IMR-90 (cell line): ENCODE measurements around the gene C11orf98. TPM values are rescaled to one million over a fixed set of nuclear protein-coding genes. Genes with fewer than 3 reads are reported as not detected.

ENCODE experiments used
- ATAC-seq: fragments of 200-7000 bp; cut with Tn5 transposase; 2 replicates; pipeline ENCODE4 v1.9.1; 2020; ENCODE audit warnings: low read depth, mild to moderate bottlenecking, moderate library complexity
- BruUV-seq: library from RNA; stranded (reverse); fragments of 400-500 nt; replicated peaks from 2 replicates; lab custom pipeline; 2021; lab: Mats Ljungman, UMichigan
- CTCF ChIA-PET: fragments of 300-600 bp; formaldehyde crosslinking; extraction: SDS; loops from one replicate; lab custom pipeline; 2021; ENCODE audit warnings: antibody characterized with exemption; lab: Yijun Ruan, JAX
- POLR2A ChIA-PET: fragments of 300-600 bp; sonication (Branson Sonifier 250); formaldehyde crosslinking; loops from one replicate; lab custom pipeline; 2022; ENCODE audit warnings: antibody characterized with exemption; ENCODE audit not compliant: unreplicated experiment; lab: Charles Lee
- DNase-seq: peaks from one replicate; pipeline ENCODE4 v3.0.0; 2013
- H2AFZ ChIP-seq: replicated peaks from 2 replicates; pipeline ENCODE3; 2013; ENCODE audit warnings: low read length, mild to moderate bottlenecking; ENCODE audit not compliant: poor library complexity
- H2AK5ac ChIP-seq: 2 replicates; pipeline ENCODE4 v1.6.1; 2013; ENCODE audit warnings: low read depth, low read length, inconsistent platforms
- H2AK9ac ChIP-seq: replicated peaks from 2 replicates; pipeline ENCODE3; 2013; ENCODE audit warnings: mild to moderate bottlenecking, low read depth, low read length, moderate library complexity; ENCODE audit not compliant: poor library complexity
- H2BK120ac ChIP-seq: 2 replicates; pipeline ENCODE4 v1.6.1; 2013; ENCODE audit warnings: low read depth, low read length, inconsistent platforms
- H2BK15ac ChIP-seq: 3 replicates; pipeline ENCODE4 v1.6.1; 2013; ENCODE audit warnings: low read depth, low read length, inconsistent platforms
- H2BK20ac ChIP-seq: 2 replicates; pipeline ENCODE4 v1.6.1; 2013; ENCODE audit warnings: low read depth, mild to moderate bottlenecking, inconsistent platforms, low read length, moderate library complexity
- H2BK5ac ChIP-seq: 2 replicates; pipeline ENCODE4 v1.6.1; 2013; ENCODE audit warnings: mild to moderate bottlenecking, low read depth, low read length, inconsistent platforms; ENCODE audit not compliant: poor library complexity, severe bottlenecking
- H3K14ac ChIP-seq: replicated peaks from 2 replicates; pipeline ENCODE4 v1.6.1; 2013; ENCODE audit warnings: low read depth, low read length, inconsistent platforms
- H3K18ac ChIP-seq: 2 replicates; pipeline ENCODE4 v1.6.1; 2013; ENCODE audit warnings: low read depth, low read length, control low read depth
- H3K23ac ChIP-seq: 2 replicates; pipeline ENCODE4 v1.6.1; 2013; ENCODE audit warnings: low read depth, low read length, inconsistent platforms
- H3K27ac ChIP-seq: 2 replicates; pipeline ENCODE4 v1.5.1; 2013; ENCODE audit warnings: mild to moderate bottlenecking, control low read depth, low read length; ENCODE audit not compliant: insufficient read depth
- H3K27me3 ChIP-seq: 2 replicates; pipeline ENCODE4 v1.6.1; 2013; ENCODE audit warnings: low read length; ENCODE audit not compliant: control insufficient read depth, insufficient read depth
- H3K36me3 ChIP-seq: 2 replicates; pipeline ENCODE4 v1.6.1; 2013; ENCODE audit warnings: low read length, mixed read lengths; ENCODE audit not compliant: control insufficient read depth, insufficient read depth
- H3K4ac ChIP-seq: 2 replicates; pipeline ENCODE4 v1.6.1; 2013; ENCODE audit warnings: low read depth, low read length, inconsistent platforms
- H3K4me1 ChIP-seq: 2 replicates; pipeline ENCODE4 v1.6.1; 2013; ENCODE audit warnings: low read length, mixed read lengths; ENCODE audit not compliant: control insufficient read depth, insufficient read depth
- H3K4me2 ChIP-seq: 2 replicates; pipeline ENCODE4 v1.6.1; 2013; ENCODE audit warnings: low read depth, mild to moderate bottlenecking, control low read depth, low read length, moderate library complexity
- H3K4me3 ChIP-seq: 2 replicates; pipeline ENCODE4 v1.5.1; 2013; ENCODE audit warnings: low read depth, mild to moderate bottlenecking, control low read depth, low read length, moderate library complexity; ENCODE audit not compliant: insufficient read depth
- H3K56ac ChIP-seq: 2 replicates; pipeline ENCODE4 v1.6.1; 2013; ENCODE audit warnings: low read length, inconsistent platforms; ENCODE audit not compliant: insufficient read depth; ENCODE audit errors: extremely low read depth
- H3K79me1 ChIP-seq, 2 experiments: 2 replicates each; pipeline ENCODE4 v1.6.1; 2013; ENCODE audit warnings: low read length in 2 of 2, inconsistent platforms in 1 of 2, low read depth in 1 of 2
- H3K9ac ChIP-seq: 2 replicates; pipeline ENCODE4 v1.6.1; 2013; ENCODE audit warnings: low read depth, low read length, control low read depth
- H3K9me1 ChIP-seq: 2 replicates; pipeline ENCODE4 v1.6.1; 2013; ENCODE audit warnings: low read length, inconsistent platforms; ENCODE audit not compliant: insufficient read depth
- H3K9me3 ChIP-seq: 2 replicates; pipeline ENCODE4 v1.6.1; 2013; ENCODE audit warnings: low read length; ENCODE audit not compliant: control insufficient read depth, insufficient read depth
- H4K20me1 ChIP-seq: 2 replicates; pipeline ENCODE4 v1.6.1; 2013; ENCODE audit warnings: low read length, inconsistent platforms; ENCODE audit not compliant: insufficient read depth
- H4K5ac ChIP-seq: 2 replicates; pipeline ENCODE4 v1.6.1; 2013; ENCODE audit warnings: mild to moderate bottlenecking, low read depth, low read length, control low read depth
- H4K8ac ChIP-seq, 2 experiments: 2 replicates each; pipeline ENCODE4 v1.6.1; 2013; ENCODE audit warnings: low read depth in 2 of 2, low read length in 2 of 2, control low read depth in 1 of 2, inconsistent platforms in 1 of 2
- H4K91ac ChIP-seq: 2 replicates; pipeline ENCODE4 v1.6.1; 2013; ENCODE audit warnings: low read depth, low read length, inconsistent platforms; ENCODE audit not compliant: insufficient read depth
- BHLHE40 ChIP-seq: fragments of 150-350 bp; IDR thresholded peaks from 2 replicates; pipeline ENCODE4 v1.6.1; 2016; ENCODE audit warnings: mild to moderate bottlenecking, low read depth, low read length
- CEBPB ChIP-seq: IDR thresholded peaks from 2 replicates; pipeline ENCODE4 v1.6.1; 2012; ENCODE audit warnings: low read depth, low read length, improper control_type of control experiment
- CHD1 ChIP-seq: IDR thresholded peaks from 2 replicates; pipeline ENCODE4 v1.6.1; 2012; ENCODE audit warnings: low read depth, low read length, improper control_type of control experiment
- FOS ChIP-seq: fragments of 150-350 bp; IDR thresholded peaks from 2 replicates; pipeline ENCODE4 v1.6.1; 2016; ENCODE audit warnings: low read depth, low read length
- MAFK ChIP-seq: IDR thresholded peaks from 2 replicates; pipeline ENCODE4 v1.6.1; 2012; ENCODE audit warnings: low read depth, low read length, improper control_type of control experiment
- MAZ ChIP-seq: IDR thresholded peaks from 2 replicates; pipeline ENCODE4 v1.6.1; 2012; ENCODE audit warnings: low read depth, mild to moderate bottlenecking, low read length, improper control_type of control experiment, moderate library complexity, borderline replicate concordance
- MXI1 ChIP-seq: IDR thresholded peaks from 2 replicates; pipeline ENCODE4 v1.6.1; 2012; ENCODE audit warnings: low read depth, mild to moderate bottlenecking, low read length, moderate library complexity, borderline replicate concordance
- NFE2L2 ChIP-seq: fragments of 150-350 bp; IDR thresholded peaks from 2 replicates; pipeline ENCODE4 v1.6.1; 2016; ENCODE audit warnings: low read depth, mild to moderate bottlenecking, low read length
- POLR2A ChIP-seq: IDR thresholded peaks from 2 replicates; pipeline ENCODE4 v1.6.1; 2012; ENCODE audit warnings: mild to moderate bottlenecking, low read depth, low read length
- RAD21 ChIP-seq: IDR thresholded peaks from 2 replicates; pipeline ENCODE4 v1.6.1; 2012; ENCODE audit warnings: low read length, improper control_type of control experiment
- RFX5 ChIP-seq: IDR thresholded peaks from 2 replicates; pipeline ENCODE4 v1.8.0; 2012; ENCODE audit warnings: low read depth, mild to moderate bottlenecking, low read length, moderate library complexity
- SMC3 ChIP-seq: fragments of 150-350 bp; IDR thresholded peaks from 2 replicates; pipeline ENCODE4 v1.6.1; 2016; ENCODE audit warnings: low read depth, mild to moderate bottlenecking, antibody characterized with exemption, low read length, moderate library complexity
- WGBS, 2 experiments: methylation state at CpG; one replicate each; pipeline versions ENCODE4 v1.1.5 to v1.1.7; 2013; ENCODE audit warnings: missing lambda C conversion rate in 2 of 2; ENCODE audit not compliant: insufficient read length in 1 of 2; ENCODE audit errors: extremely low coverage in 2 of 2; 5-methylcytosine and 5-hydroxymethylcytosine counted together
- dilution Hi-C: fragments of 300-500 bp; cut with HindIII; formaldehyde crosslinking; loops from one replicate; pipeline ENCODE4 v1.14.3; 2018; ENCODE audit warnings: low sequenced_read_pairs; ENCODE audit not compliant: unreplicated experiment
- in situ Hi-C: fragments of 300-500 bp; cut with MboI; formaldehyde crosslinking; loops from 3 replicates; pipeline ENCODE4 v1.14.3; 2019; ENCODE audit warnings: low sequenced_read_pairs, inconsistent platforms, mixed read lengths
- intact Hi-C: fragments of 100-400 bp; cut with micrococcal nuclease; formaldehyde crosslinking; loops from 2 replicates; pipeline ENCODE4 v1.10.0; 2022
- polyA plus RNA-seq, 3 experiments: library from polyadenylated mRNA; depleted of rRNA; stranded (reverse); fragments of >200 nt; gene quantifications; 2 replicates each; pipeline ENCODE4 v1.2.3, GENCODE V29; 2012; ENCODE audit warnings: low replicate concordance in 1 of 3
- total RNA-seq: library from RNA; depleted of rRNA; stranded (reverse); fragments of >200 nt; gene quantifications from 2 replicates; pipeline ENCODE4 v1.2.3, GENCODE V29; 2012
- TF ChIP-seq, protein P1 (sequence below): fragments of 150-350 bp; IDR thresholded peaks from 2 replicates; pipeline ENCODE4 v1.6.1; 2017; ENCODE audit warnings: mild to moderate bottlenecking, antibody characterized with exemption, low read length, low read depth
- TF ChIP-seq, protein P2 (sequence below): conservative IDR thresholded peaks from 2 replicates; pipeline ENCODE4 v1.5.1; 2012; ENCODE audit warnings: mild to moderate bottlenecking, low read depth, low read length, improper control_type of control experiment
- TF ChIP-seq, protein P3 (sequence below): fragments of 150-350 bp; IDR thresholded peaks from 2 replicates; pipeline ENCODE4 v1.6.1; 2016; ENCODE audit warnings: low read depth, mild to moderate bottlenecking, low read length, moderate library complexity, borderline replicate concordance

C11orf98 gene
- total and polyA plus RNA-seq, 2 of the 4 experiments (the other 2 are of a cell fraction) = 41.2 to 62.3 TPM

DNA sequence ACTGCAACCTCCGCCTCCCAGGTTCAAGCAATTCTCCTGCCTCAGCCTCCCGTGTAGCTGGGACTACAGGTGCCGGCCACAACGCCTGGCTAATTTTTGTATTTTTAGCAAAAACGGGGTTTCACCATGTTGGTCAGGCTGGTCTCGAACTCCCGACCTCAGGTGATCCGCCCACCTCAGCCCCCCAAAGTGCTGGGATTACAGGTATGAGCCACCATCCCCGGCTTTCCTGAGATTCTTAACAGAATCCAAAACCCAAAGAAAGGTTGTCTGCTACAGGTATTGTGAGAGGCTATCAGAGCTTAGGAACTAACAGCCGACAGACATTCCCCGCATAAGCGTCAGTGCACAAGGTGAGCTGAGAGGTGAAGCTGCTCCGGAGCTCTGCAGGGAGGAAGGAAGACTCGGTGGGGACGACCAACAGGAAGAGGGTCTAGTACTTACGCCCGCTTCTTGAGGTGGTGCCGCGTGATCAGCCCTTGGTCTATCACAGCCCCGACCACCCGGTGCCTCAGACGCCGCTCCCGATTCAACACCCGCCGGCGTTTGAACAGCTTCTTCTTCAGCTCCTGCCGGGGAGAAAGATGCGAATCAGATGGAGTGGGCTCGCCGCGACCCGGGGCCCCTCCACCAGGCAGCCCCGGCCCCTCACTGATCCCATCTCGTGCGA, 470 bp downstream of the C11orf98 start:
- Histone ChIP-seq H3K14ac (peak overlapping the region; percentile 94), H2AK5ac (peak overlapping the region; percentile 80), H2BK20ac (no peak overlapping the region), H2BK120ac (no peak overlapping the region; the same call in 1 of the 2 replicates), H4K20me1 (peaks cover 18% of the 10 kb centered on the region), H3K9ac (peak overlapping the region; percentile 79), H3K9me3 (no peaks in the 10 kb centered on the region), H4K91ac (peak overlapping the region; percentile 66), H2BK5ac (peak overlapping the region; percentile 64), H3K18ac (no peak overlapping the region), H3K4me3 (peak overlapping the region; percentile 73), H3K56ac (peak overlapping the region; percentile 54), H3K36me3 (peaks cover 15% of the 10 kb centered on the region), H2BK15ac (no peak overlapping the region; the same call in 2 of the 3 replicates), H3K9me1 (peaks cover 9% of the 10 kb centered on the region), H3K27me3 (no peaks in the 10 kb centered on the region), H3K4ac (peak overlapping the region; percentile 78; the same call in 1 of the 2 replicates), H3K79me1 (peaks cover 33 to 50% of the 10 kb centered on the region in 2 experiments), H4K5ac (peak overlapping the region; percentile 11), H3K4me2 (peak overlapping the region; percentile 84), H3K27ac (peak overlapping the region; percentile 74), H2AFZ (peak overlapping the region; percentile 97), H4K8ac (peak overlapping the region; percentile 69), H3K4me1 (peaks cover 8% of the 10 kb centered on the region), H2AK9ac (peak overlapping the region; percentile 99), H3K23ac (peak overlapping the region; percentile 83)
- DNase-seq = peak; percentile 50
- in situ Hi-C loops = no loop called here
- intact Hi-C loops = no loop called here
- ChIA-PET POLR2A (interaction anchor here (0.5 to 1.6 kb wide), 11 partner anchors 10 to 309 kb away, joined by 3 to 24 read pairs (median 4); partner anchors contain the start of genes EEF1G, INTS5, MTA2 and TUT1), CTCF (interaction anchor here (1.0 to 1.4 kb wide), 3 partner anchors 12 to 104 kb away, joined by 3 to 4 read pairs (median 3); partner anchors contain the start of gene INTS5)
- WGBS, 2 experiments = 0% methylated on average over 19 of the region's 36 CpGs; no CpG with 5 or more reads in 1 of the 2 experiments
- ATAC-seq = peak; percentile 27
- dilution Hi-C loops = no loop called here
- no TSS peak for BruUV-seq
- TF ChIP-seq MAFK (no peak), FOS (no peak), NFE2L2 (no peak), SMC3 (no peak), RAD21 (no peak), RFX5 (no peak), CEBPB (no peak), POLR2A (no peak), MAZ (no peak), CHD1 (no peak), MXI1 (no peak), BHLHE40 (no peak)
- TF ChIP-seq, protein P1, sequence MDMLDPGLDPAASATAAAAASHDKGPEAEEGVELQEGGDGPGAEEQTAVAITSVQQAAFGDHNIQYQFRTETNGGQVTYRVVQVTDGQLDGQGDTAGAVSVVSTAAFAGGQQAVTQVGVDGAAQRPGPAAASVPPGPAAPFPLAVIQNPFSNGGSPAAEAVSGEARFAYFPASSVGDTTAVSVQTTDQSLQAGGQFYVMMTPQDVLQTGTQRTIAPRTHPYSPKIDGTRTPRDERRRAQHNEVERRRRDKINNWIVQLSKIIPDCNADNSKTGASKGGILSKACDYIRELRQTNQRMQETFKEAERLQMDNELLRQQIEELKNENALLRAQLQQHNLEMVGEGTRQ = no peak
- TF ChIP-seq, protein P2, sequence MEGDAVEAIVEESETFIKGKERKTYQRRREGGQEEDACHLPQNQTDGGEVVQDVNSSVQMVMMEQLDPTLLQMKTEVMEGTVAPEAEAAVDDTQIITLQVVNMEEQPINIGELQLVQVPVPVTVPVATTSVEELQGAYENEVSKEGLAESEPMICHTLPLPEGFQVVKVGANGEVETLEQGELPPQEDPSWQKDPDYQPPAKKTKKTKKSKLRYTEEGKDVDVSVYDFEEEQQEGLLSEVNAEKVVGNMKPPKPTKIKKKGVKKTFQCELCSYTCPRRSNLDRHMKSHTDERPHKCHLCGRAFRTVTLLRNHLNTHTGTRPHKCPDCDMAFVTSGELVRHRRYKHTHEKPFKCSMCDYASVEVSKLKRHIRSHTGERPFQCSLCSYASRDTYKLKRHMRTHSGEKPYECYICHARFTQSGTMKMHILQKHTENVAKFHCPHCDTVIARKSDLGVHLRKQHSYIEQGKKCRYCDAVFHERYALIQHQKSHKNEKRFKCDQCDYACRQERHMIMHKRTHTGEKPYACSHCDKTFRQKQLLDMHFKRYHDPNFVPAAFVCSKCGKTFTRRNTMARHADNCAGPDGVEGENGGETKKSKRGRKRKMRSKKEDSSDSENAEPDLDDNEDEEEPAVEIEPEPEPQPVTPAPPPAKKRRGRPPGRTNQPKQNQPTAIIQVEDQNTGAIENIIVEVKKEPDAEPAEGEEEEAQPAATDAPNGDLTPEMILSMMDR = no peak
- TF ChIP-seq, protein P3, sequence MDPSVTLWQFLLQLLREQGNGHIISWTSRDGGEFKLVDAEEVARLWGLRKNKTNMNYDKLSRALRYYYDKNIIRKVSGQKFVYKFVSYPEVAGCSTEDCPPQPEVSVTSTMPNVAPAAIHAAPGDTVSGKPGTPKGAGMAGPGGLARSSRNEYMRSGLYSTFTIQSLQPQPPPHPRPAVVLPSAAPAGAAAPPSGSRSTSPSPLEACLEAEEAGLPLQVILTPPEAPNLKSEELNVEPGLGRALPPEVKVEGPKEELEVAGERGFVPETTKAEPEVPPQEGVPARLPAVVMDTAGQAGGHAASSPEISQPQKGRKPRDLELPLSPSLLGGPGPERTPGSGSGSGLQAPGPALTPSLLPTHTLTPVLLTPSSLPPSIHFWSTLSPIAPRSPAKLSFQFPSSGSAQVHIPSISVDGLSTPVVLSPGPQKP = no peak
